Cerebellar cortex (tissue), 1 donor: ENCODE data around the gene GCM1.
"Not testable (repeated sequence)": the region's sequence is repeated elsewhere in the genome, so short reads cannot be mapped to it uniquely, and the experiment has no call there.

Source experiments
- DNase-seq: peaks from one replicate; pipeline ENCODE4 v3.0.0-alpha.2; 2015; ENCODE audit warnings: low spot score

Gene GCM1, protein sequence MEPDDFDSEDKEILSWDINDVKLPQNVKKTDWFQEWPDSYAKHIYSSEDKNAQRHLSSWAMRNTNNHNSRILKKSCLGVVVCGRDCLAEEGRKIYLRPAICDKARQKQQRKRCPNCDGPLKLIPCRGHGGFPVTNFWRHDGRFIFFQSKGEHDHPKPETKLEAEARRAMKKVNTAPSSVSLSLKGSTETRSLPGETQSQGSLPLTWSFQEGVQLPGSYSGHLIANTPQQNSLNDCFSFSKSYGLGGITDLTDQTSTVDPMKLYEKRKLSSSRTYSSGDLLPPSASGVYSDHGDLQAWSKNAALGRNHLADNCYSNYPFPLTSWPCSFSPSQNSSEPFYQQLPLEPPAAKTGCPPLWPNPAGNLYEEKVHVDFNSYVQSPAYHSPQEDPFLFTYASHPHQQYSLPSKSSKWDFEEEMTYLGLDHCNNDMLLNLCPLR

DNA sequence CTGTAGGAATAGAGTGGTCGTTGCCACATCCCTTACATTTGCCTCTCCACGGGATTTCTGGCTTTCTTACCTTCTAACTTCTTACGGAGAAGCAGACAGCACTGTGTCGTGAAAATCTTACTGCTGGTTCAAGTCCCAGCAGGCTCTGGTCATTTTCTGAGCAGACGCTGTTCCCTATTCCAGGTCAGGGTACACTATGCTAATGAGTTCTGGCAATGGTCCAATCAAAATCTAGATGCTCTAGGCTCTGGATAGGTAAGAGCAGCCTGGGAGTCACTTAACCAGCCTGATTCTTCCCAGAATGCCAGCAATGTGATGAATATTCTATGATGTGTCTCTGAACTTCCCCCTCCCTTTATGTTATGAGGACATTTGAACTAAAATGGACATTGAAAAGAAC, at the start of gene GCM1:
Gene GCM1 (minus strand): TSS at position 158 of the 400 bp plus-strand sequence. CDS start 3,209 bp downstream, outside the sequence.
- DNase-seq = no peak

DNA sequence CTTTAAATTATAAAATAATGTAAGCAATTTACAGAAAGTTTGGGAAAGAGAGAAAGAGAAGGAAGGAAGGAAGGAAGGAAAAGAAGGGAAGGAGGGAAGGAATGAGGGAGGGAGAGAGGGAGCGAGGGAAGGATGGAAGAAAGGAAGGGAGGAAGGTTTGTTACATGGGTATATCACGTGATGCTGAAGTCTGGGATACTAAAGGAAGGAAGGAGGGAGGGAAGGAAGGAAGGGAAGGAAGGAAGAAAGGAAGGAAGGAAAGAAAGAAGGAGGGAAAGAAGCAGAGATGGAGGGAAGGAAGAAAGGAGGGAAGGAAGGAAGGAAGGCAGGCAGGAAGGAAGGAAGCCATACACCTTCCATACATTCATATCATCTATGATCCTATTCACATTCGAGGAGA, 48.9 kb upstream of the GCM1 start:
- DNase-seq = no peak

DNA sequence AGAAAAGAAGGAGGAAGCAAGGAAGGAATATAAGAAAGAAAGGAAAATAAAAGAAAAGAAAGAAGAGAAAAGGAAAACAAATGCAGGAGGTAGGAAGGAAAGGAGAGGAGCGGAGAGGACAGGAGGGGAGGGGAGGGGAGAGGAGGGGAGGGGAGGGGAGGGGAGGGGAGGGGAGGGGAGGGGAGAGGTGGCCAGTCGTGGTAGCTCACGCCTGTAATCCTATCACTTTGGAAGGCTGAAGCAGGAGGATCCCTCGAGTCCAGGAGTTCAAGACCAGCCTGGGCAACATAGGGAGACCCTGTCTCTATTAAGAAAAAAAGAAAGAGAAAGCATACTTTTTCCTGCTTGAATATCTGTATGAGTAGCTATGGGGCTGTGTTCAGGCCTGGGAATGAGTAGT, 46.4 kb upstream of the GCM1 start:
- no peak for DNase-seq

DNA sequence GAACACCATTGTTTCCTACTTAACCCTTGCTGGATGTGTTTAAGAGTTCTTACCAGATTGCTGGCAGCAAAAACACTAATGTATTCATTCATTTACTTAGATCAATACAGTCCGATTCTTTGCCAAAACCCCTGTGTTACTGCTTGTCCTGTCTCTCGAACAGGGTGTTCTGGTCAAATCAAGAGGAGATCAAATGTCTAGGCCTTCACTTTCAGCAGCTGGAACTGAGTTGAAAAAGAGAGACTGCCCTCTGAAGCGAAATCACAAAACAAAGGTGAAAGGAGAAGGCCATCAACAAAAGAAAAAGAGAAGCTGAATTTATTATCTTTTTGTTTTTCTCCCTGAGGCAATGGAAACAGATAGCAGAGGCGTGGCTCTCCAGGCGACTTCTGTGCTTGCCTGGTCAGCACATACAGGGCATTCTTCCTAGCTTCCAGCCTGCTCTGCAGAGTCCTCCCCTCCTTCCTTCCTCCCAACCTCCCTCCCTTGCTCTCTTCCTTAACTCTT, 44.1 kb upstream of the GCM1 start:
- no peak for DNase-seq

DNA sequence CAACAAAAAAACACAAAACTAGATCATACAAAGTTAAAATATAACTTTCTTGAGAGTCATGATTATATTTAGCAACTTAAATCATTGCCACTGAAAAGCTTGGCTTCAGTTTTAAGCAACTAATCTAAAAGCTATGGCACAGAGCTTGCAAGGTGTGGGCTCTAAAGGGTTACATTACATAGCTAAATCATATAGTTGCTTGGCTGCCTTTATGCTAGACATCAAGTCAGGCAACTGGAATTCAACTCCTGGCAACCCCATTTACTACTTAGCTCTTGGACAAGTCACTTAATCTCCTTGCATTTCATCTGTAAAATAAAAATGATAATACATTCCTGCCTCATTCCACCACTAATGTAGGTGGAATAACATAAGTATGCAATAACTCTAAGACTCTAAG, 40.9 kb upstream of the GCM1 start:
- no peak for DNase-seq

DNA sequence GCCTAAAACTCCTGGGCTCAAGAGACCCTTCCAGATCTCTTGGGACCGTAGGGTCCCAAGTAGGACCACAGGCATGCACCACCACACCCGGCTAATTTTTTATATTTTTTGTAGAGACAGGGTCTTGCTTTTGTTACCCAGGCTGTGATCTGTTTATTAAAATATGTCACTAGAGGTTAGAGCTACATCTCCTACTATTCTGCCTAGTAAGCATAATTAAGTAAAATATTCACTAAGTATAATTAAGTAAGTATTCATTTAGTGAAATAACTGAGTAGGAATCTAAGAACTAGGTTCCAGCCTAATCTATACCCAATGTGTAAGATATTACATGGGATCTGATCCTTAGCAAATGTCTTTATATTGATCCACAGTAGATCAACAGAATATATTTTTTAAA, 40.2 kb upstream of the GCM1 start:
- no peak for DNase-seq

DNA sequence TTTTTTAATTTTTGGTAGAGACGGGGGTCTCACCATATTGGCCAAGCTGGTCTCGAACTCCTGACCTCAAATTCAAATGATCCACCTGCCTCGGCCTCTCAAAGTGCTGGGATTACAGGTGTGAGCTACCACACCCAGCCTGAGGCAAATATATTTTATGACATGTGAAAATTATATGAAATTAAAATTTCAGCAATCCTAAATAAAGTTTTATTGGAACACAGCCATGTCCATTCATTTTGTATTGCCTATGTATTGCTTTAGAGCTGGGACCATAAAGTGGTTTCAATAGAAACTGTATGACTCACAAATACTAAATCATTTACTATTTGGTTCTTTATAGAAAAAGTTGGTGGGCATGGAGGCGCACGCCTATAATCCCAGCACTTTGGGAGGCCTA, 32.0 kb upstream of the GCM1 start:
- no peak for DNase-seq

DNA sequence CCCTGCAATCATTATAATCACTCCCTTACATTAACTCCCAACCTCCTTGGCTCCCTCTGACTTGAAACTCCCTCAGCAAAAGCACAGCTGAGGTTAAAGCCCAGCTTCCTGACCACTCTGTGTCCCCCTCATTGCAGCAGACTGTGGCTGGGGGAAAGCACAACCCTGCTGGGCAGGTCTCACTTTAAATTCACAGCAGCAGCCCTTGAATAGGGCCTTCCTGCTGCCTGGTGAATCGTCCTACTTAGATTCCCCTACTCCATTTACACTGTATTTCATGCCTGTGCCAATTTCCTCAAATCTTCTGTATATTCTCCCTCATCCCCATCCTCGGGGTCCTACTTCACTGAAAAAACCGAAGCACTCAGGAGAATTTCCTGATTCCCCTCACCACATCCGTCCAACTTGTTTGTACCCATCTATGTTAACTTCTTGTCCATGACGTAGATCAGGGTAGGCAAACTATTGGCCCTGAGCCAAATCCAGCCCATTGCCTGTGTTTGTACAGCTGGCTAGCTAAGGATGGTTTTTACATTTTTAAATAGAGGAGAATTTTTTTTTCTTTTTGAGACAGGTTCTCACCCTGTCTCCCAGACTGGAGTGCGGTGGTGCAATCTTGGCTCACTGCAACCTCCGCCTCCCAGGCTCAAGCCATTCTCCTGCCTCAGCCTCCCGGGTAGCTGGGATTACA, 31.5 kb upstream of the GCM1 start:
- DNase-seq = no peak

DNA sequence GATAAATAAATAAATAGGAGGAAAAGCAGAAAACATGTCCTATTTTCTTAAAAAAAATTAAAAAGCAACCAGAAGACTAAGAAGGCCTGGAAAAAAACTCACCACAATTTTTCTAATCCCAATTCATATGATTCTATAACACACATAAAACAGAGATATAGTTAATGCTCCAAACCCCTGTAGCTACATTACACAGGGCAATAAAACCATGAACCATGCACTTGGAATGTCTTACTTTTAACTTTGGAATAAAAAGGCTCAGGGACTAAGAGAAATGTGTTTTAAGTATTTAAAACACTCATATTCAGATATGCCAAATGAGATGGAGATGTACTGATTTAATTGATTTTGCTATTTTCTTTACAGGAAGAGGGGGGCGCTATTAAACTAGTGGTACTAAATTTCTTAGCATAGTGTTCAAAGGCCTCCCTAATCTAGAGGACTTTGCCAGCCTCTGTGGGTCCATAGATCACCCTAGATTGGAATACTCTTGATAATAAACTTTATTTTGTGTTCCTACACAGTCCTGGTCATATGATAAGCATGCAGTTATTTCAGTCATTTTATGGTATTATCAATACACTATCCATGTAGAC, 30.3 kb upstream of the GCM1 start:
- DNase-seq = no peak

DNA sequence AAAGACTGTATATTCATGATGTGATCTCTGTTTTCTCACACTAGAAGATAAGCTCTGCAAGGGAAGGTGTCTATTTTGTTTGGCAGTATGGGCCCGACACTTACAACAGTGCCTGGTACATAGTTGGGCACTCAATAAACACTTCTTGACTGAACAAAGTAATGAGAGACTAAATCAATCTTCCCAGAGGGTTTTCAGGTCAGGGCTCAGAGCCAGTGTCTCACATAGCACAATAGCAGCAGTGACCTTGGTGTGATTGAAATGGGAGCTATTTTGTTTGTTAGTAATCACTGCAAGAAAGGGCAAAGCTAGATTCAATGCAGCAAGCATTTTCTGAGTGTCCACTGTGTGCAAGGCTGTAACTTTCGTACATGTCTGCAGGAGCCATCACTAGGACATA, 26.4 kb upstream of the GCM1 start:
- DNase-seq = no peak

DNA sequence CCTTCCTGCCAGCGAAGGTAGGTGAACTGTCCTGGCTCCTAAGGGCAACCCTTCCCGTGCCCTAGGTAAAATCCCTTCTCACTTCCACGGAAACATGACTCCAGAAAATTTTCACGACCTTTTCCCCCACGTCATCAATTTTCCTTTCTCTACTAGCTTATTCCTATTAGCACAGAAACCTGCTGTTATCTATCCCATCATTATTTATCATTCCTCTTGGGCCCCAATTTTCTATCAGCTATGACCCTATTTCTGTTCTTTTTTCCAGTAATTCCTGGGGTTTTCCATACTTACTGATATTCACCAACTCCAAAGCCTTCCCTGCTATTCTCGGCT, 23.8 kb upstream of the GCM1 start:
- DNase-seq = no peak

DNA sequence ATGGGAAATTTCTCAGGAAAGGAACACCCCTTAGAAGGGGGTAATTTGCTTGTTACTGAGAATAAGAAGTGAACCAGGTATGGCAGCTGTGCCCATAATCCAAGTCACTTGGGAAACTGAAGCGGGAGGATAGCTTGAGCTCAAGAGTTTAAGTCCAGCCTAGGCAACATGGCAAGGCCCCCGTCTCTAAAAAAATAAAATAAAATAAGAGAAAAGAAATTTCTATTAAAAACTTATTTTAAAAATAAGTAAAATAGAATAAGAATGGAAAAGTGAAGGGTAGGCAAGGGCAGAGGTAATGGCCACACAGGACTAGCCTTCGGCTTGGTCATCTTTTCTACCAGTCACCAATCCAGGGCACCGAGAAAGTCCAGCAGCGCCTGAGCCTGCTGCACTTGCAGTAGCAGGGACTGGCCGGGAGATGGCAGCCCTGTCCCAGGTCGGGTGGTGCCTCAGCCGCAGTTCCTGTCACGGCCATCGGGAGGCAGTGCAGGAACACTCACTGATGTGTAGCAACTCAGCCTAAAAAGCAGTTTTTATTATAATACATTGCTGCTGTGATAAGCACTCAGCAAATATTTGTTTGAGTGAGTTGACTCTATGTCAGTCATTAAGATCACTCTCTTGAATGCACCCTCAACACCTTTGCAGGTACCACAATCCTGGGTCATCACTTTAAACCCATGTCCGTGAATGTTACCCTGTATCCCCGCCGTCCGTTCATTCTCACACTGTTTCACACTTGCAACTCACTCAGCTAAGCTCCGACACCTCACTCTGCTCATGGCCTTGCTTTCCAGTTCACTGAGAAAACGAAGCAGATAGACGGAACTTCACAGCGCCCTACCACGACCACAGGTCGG, 23.2 kb upstream of the GCM1 start:
- DNase-seq = peak; percentile 79

DNA sequence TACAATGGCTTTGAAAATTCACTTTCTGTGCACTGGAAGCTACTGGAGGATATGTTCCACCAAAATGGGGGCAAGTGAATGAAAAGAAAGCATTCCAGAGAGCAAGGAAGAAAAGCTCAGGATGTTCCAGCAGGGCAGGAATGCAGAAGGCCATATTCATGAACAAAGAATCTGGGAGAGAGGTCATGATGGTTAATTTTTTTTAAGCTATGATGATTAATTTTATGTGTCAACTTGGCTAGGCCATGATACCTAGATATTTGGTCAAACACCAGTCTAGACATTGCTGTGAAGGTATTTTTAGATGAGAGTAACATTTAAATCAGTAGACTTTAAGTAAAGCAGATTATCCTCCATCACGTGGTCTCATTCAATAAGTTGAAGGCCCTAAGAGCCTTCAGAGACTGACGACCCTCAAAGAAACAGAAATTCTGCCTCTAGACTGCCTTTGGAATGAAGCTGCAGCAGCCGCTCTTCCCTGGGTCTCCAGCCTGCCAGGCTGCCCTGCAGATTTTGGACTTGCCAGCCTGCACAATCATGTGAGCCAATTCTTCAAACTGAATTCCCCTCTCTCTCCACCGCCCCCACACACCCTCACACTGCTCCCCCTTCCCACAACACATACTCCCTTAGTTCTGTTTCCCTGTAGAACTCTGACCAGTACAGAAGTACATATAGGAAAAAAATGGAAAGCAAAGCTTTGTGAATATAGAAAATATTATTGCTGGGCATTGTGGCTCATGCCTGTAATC, 20.1 kb upstream of the GCM1 start:
- no peak for DNase-seq

DNA sequence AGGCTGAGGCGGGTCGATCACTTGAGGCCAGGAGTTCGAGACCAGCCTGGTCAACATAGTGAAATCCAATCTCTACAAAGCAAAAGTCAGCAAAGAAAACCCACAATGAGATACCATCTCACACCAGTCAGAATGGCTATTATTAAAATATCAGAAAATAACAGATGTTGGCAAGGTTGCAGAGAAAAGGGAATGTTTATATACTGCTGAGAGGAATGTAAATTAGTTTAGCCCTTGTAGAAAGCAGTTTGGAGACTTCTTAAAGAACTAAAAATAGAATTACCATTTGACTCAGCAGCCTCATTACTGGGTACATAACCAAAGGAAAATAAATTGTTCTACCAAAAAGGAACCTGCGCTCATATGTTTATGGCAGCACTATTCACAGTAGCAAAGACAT, 16.7 kb upstream of the GCM1 start:
- DNase-seq = no peak

DNA sequence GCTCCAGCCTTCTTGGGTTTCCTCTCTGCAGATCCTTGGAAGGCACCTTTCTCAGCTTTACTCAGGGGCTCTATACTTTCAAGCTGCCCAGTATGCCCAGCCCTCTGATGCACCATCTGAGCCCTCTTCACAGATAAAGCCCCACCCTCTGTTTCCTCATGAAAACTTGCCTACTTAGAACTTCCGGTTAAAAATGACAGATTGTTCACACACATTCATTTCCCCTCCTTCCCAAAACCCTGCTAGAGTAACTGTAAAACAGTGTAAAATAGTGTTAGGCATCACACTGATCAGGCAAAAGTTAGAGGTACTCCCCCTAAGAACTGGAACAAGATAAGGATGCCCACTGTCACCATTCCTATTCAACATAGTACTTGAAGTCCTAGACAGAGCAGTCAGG, 14.0 kb upstream of the GCM1 start:
- DNase-seq = no peak

DNA sequence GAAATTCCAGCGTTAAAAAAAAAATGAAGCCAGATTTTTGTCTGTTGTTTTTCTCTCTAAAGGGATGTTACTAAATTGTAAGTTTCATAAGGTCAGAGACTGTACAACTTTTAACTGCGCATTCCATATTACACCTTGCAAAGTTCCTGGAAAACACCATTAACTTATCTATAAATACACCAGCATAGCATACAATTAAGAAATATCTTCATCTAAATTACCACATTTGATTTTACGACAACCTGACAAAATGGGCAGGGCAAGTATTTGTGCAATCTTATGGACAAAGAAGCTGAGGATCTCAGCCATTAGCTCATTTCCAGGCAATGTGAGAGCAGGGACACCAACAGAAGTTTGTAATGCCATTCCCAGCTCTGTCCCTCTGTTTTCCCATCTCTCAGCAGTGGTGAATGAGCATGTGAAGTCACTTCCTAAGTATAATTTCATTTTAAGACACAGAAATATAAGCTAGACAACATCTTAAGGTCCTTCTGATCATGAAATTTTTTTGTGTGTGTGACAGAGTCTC, 12.9 kb upstream of the GCM1 start:
- no peak for DNase-seq

DNA sequence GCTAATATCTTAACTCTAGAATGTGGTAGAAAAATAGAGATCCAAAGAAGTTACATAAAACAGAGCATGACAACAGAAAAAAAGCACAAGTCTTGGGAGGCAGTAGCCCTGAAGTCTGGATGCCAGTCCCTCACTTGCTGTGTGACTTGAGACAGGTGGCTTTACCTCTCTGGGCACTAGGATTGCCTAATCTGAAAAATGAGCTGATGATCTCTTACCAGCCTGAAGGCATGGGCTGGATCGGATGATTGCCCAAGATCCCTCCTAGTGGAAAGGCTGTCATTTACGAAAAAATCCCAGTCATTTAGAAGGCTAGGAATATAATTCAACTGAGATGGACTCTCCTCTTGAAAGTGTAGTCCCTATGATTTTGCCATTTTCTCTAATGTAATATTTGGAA, 10.9 kb upstream of the GCM1 start:
- DNase-seq = no peak

DNA sequence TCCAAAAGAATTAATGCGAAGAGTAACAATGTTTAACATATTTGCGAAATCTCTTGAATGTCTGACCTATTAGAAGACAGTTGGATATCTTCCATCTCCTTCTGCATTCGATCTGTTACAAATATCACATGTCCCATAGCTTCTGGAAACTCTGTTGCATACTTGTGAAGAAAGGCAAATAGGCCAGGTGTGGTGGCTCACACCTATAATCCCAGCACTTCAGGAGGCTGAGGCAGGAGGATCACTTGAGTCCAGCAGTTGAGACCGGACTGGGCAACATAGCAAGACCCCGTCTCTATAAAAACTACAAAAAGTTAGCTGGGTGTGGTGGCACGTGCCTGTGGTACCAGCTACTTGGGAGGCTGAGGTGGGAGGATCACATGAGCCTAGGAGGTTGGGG, 9.4 kb upstream of the GCM1 start:
- not testable (repeated sequence) for DNase-seq

DNA sequence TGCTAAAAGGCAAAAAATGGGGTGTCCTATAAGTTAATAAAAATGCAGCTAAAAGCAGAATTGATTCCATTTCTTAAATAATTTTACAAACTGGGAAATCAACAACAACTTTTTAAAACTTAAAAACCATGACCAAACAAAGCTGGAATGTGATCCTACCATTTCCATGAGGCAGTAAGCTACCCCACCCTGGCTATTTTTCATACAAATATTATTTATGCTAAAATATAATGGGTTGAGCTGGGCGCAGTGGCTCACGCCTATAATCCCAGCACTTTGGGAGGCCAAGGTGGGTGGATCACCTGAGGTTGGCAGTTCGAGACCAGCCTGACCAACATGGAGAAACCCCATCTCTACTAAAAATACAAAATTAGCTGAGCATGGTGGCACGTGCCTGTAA, 6.6 kb upstream of the GCM1 start:
- DNase-seq = not testable (repeated sequence)

DNA sequence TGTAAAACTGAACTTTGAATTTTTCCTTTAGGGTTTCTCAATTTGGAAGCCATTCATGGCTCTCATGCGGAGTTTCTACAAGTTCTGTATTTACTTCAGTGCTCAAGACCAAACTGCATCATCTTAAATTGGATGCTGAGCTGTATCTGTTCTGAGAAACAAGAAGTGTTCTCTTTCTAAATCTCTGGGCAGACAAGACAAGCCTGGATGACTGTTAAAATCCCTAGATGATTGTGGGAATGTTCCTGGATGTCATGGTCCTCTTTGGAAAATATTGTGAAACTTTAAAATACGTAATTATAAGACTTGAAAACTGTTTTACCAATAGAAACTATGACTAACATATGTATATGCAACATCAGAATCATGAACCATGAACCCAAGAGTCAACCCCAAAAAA, 6.2 kb upstream of the GCM1 start:
- DNase-seq = no peak

DNA sequence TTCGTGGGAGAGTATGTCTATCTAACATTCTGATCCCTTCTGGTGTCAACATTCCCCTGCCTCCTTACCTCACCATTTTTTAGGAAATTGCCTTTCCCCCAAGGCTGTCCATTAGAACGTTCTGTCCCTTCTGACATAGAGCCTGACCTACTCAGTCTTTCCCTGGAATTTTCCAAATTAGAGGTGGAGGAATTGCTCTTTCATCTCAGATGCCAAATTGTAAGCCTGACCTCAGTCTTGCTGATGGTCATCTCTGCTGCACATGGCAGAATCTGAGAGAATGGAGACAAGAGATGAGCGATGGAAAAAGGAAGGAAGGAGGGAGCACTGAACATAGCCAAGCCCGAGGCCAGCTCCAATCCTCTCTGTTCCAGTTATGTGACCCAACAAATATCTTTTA, 5.4 kb upstream of the GCM1 start:
- DNase-seq = no peak
